ENCODE data around the gene APOA4. TPM values are rescaled to one million over a fixed set of nuclear protein-coding genes. Genes with fewer than 3 reads are reported as not detected.
A peak's percentile ranks its signal among the peaks of the same experiment; 100 is the strongest.

Gene APOA4
- total and polyA plus RNA-seq, 2 of the 13 experiments (the other 11 are each of a cell fraction or from before 2014, with no cell fraction given): 3.8 to 7.2 TPM

- TF ChIP-seq NFIB (CRISPR knock-in tag; IDR thresholded peaks at IDR 0.05; ENCODE audit: borderline replicate concordance) (no peak), ZNF746 (CRISPR knock-in tag; IDR thresholded peaks at IDR 0.05) (peak; percentile 76; the same call in 1 of the 2 replicates), ZNF775 (CRISPR knock-in tag; IDR thresholded peaks at IDR 0.05; ENCODE audit: borderline replicate concordance) (no peak), ZBTB20 (CRISPR knock-in tag; IDR thresholded peaks at IDR 0.05; ENCODE audit: borderline replicate concordance, low read depth) (no peak; the same call in 1 of the 2 replicates), E2F2 (CRISPR knock-in tag; IDR thresholded peaks at IDR 0.05; ENCODE audit: borderline replicate concordance) (no peak), HBP1 (CRISPR knock-in tag; IDR thresholded peaks at IDR 0.05; ENCODE audit: low read depth) (no peak), XBP1 (CRISPR knock-in tag; IDR thresholded peaks at IDR 0.05) (no peak), ZNF552 (CRISPR knock-in tag; IDR thresholded peaks at IDR 0.05; ENCODE audit: borderline replicate concordance) (no peak), ZKSCAN5 (CRISPR knock-in tag; IDR thresholded peaks at IDR 0.05) (no peak), ZNF766 (CRISPR knock-in tag; IDR thresholded peaks at IDR 0.05; ENCODE audit: borderline replicate concordance) (no peak), HNRNPL (IDR thresholded peaks at IDR 0.05; ENCODE audit: low read depth, low read length) (no peak), HOXA5 (CRISPR knock-in tag; IDR thresholded peaks at IDR 0.05) (peak; percentile 61; the same call in 1 of the 2 replicates), ARID4A (CRISPR knock-in tag; IDR thresholded peaks at IDR 0.05; ENCODE audit: borderline replicate concordance) (peak; percentile 43; the same call in 1 of the 2 replicates), ZNF776 (CRISPR knock-in tag; IDR thresholded peaks at IDR 0.05) (no peak)
- TF ChIP-seq, protein P1, sequence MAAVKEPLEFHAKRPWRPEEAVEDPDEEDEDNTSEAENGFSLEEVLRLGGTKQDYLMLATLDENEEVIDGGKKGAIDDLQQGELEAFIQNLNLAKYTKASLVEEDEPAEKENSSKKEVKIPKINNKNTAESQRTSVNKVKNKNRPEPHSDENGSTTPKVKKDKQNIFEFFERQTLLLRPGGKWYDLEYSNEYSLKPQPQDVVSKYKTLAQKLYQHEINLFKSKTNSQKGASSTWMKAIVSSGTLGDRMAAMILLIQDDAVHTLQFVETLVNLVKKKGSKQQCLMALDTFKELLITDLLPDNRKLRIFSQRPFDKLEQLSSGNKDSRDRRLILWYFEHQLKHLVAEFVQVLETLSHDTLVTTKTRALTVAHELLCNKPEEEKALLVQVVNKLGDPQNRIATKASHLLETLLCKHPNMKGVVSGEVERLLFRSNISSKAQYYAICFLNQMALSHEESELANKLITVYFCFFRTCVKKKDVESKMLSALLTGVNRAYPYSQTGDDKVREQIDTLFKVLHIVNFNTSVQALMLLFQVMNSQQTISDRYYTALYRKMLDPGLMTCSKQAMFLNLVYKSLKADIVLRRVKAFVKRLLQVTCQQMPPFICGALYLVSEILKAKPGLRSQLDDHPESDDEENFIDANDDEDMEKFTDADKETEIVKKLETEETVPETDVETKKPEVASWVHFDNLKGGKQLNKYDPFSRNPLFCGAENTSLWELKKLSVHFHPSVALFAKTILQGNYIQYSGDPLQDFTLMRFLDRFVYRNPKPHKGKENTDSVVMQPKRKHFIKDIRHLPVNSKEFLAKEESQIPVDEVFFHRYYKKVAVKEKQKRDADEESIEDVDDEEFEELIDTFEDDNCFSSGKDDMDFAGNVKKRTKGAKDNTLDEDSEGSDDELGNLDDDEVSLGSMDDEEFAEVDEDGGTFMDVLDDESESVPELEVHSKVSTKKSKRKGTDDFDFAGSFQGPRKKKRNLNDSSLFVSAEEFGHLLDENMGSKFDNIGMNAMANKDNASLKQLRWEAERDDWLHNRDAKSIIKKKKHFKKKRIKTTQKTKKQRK (IDR thresholded peaks at IDR 0.05; ENCODE audit: low read length): no peak
- TF ChIP-seq, protein P2, sequence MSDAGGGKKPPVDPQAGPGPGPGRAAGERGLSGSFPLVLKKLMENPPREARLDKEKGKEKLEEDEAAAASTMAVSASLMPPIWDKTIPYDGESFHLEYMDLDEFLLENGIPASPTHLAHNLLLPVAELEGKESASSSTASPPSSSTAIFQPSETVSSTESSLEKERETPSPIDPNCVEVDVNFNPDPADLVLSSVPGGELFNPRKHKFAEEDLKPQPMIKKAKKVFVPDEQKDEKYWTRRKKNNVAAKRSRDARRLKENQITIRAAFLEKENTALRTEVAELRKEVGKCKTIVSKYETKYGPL (CRISPR knock-in tag; IDR thresholded peaks at IDR 0.05): no peak
Measured at GRCh38 chr11:116808262-116809175, 14.6 kb downstream of the APOA4 start (continued).

All from HepG2 (cell line).